Tibial nerve (tissue), 4 donors: ENCODE measurements around the gene SUMO3. TPM values are rescaled to one million over a fixed set of nuclear protein-coding genes. Genes with fewer than 3 reads are reported as not detected.

ENCODE experiments used
- DNase-seq, 2 donors: peaks; one replicate each; pipeline ENCODE4 v3.0.0-alpha.2; 2019; ENCODE audit warnings: low spot score in 2 of 2
- H3K27ac ChIP-seq, 4 donors: fragments of 200-600 bp; sonication (generic) in 3 of 4; one replicate each; pipeline ENCODE4 v1.5.1; 2017 to 2019; ENCODE audit warnings: mild to moderate bottlenecking in 1 of 4
- H3K27me3 ChIP-seq, 2 donors: fragments of 200-600 bp; sonication (generic) in 1 of 2; one replicate each; pipeline versions ENCODE4 v1.5.1 to v1.6.0; 2017 to 2019
- H3K36me3 ChIP-seq, 3 donors: fragments of 200-600 bp; sonication (generic); one replicate each; pipeline ENCODE4 v1.5.1; 2018 to 2019
- H3K4me1 ChIP-seq, 4 donors: fragments of 200-600 bp; sonication (generic) in 3 of 4; one replicate each; pipeline ENCODE4 v1.5.1; 2017 to 2019
- H3K4me3 ChIP-seq, 4 donors: fragments of 200-600 bp; sonication (generic) in 3 of 4; one replicate each; pipeline ENCODE4 v1.5.1; 2017 to 2019; ENCODE audit warnings: mild to moderate bottlenecking in 1 of 4, moderate library complexity in 1 of 4
- H3K9me3 ChIP-seq, 4 donors: fragments of 200-600 bp; sonication (generic) in 3 of 4; one replicate each; pipeline ENCODE4 v1.5.1; 2017 to 2019
- CTCF ChIP-seq, 5 experiments: fragments of 200-600 bp in 3 of 5; fragments of 450-650 bp in 2 of 5; sonication (generic) in 3 of 5; IDR thresholded peaks; one replicate each; pipeline ENCODE4 v1.5.1; 2016 to 2019; ENCODE audit warnings: antibody characterized with exemption in 5 of 5, mild to moderate bottlenecking in 3 of 5, moderate library complexity in 2 of 5
- EP300 ChIP-seq, 2 donors: sonication (generic); formaldehyde crosslinking; IDR thresholded peaks; one replicate each; pipeline ENCODE4 v1.6.1; 2017; ENCODE audit warnings: antibody characterized with exemption in 2 of 2, mild to moderate bottlenecking in 1 of 2
- POLR2A ChIP-seq, 2 donors: fragments of 450-650 bp; IDR thresholded peaks; one replicate each; pipeline ENCODE4 v1.6.1; 2017; ENCODE audit warnings: antibody characterized with exemption in 2 of 2, mild to moderate bottlenecking in 2 of 2, moderate library complexity in 2 of 2
- WGBS, 2 donors: methylation state at CpG; one replicate each; pipeline ENCODE4 v1.1.5; 2018; 5-methylcytosine and 5-hydroxymethylcytosine counted together
- total RNA-seq, 4 donors: library from RNA; depleted of rRNA; stranded (reverse); fragments of >200 nt; gene quantifications; one replicate each; pipeline ENCODE4 v1.1.0, GENCODE V29; 2016

The SUMO3 gene
- total RNA-seq, 4 donors from 2014 or later: 59.9 to 70.8 (median 62.1) TPM

GRCh38 chr21:44838039-44838895, 20.4 kb upstream of the SUMO3 start:
- Histone ChIP-seq H3K4me3 (no peak overlapping the region), H3K9me3 (no peaks in the 10 kb centered on the region), H3K4me1 (peaks cover 0 to 5% (median 0%) of the 10 kb centered on the region in 4 donors), H3K36me3 (no peaks in the 10 kb centered on the region), H3K27me3 (peaks cover 0 to 13% of the 10 kb centered on the region in 2 donors), H3K27ac (no peak overlapping the region)
- no peak for DNase-seq
- TF ChIP-seq CTCF (IDR thresholded peaks at IDR 0.05): no peak
- TF ChIP-seq POLR2A (IDR thresholded peaks at IDR 0.05): no peak
- no peak for TF ChIP-seq EP300 (IDR thresholded peaks at IDR 0.05)
- 82 to 87% methylated on average over 28 to 29 of the region's 30 CpGs for WGBS, 2 donors

GRCh38 chr21:44837537-44837936, 19.7 kb upstream of the SUMO3 start:
- Histone ChIP-seq H3K4me1 (peaks cover 0 to 5% (median 0%) of the 10 kb centered on the region in 4 donors), H3K27ac (no peak overlapping the region), H3K9me3 (no peaks in the 10 kb centered on the region), H3K4me3 (no peak overlapping the region), H3K36me3 (no peaks in the 10 kb centered on the region), H3K27me3 (peaks cover 0 to 5% of the 10 kb centered on the region in 2 donors)
- TF ChIP-seq EP300 (IDR thresholded peaks at IDR 0.05) (no peak), POLR2A (IDR thresholded peaks at IDR 0.05) (no peak), CTCF (IDR thresholded peaks at IDR 0.05) (no peak)
- DNase-seq: no peak
- WGBS, 2 donors: 83 to 84% methylated on average over 9 to 13 of the region's 13 CpGs

- H3K4me3 ChIP-seq: no peak overlapping the region
- H3K36me3 ChIP-seq: no peaks in the 10 kb centered on the region
- no peak for TF ChIP-seq POLR2A (IDR thresholded peaks at IDR 0.05)
- TF ChIP-seq CTCF (IDR thresholded peaks at IDR 0.05): no peak
- no peak for TF ChIP-seq EP300 (IDR thresholded peaks at IDR 0.05)
- no peak overlapping the region for H3K27ac ChIP-seq
- H3K9me3 ChIP-seq: no peaks in the 10 kb centered on the region
- WGBS, 2 donors: 63 to 64% methylated on average over 14 to 29 of the region's 37 CpGs
- H3K27me3 ChIP-seq: no peaks in the 10 kb centered on the region
- DNase-seq: no peak
- peaks cover 0 to 5% (median 0%) of the 10 kb centered on the region in 4 donors for H3K4me1 ChIP-seq
These were observed 19.0 kb upstream of the SUMO3 start for GRCh38 chr21:44836666-44837471.

- Histone ChIP-seq H3K27me3 (no peaks in the 10 kb centered on the region), H3K4me1 (peaks cover 0 to 5% (median 0%) of the 10 kb centered on the region in 4 donors), H3K36me3 (no peaks in the 10 kb centered on the region), H3K27ac (no peak overlapping the region), H3K4me3 (no peak overlapping the region), H3K9me3 (no peaks in the 10 kb centered on the region)
- no peak for DNase-seq
- WGBS, 2 donors: no CpG with 5 or more reads among the region's 3 CpGs
- TF ChIP-seq EP300 (IDR thresholded peaks at IDR 0.05) (no peak), POLR2A (IDR thresholded peaks at IDR 0.05) (no peak)
These were observed 18.4 kb upstream of the SUMO3 start for GRCh38 chr21:44836349-44836665.

GRCh38 chr21:44835647-44835973, 17.7 kb upstream of the SUMO3 start:
- Histone ChIP-seq H3K27me3 (no peaks in the 10 kb centered on the region), H3K4me3 (no peak overlapping the region), H3K9me3 (no peaks in the 10 kb centered on the region), H3K4me1 (peaks cover 0 to 5% (median 0%) of the 10 kb centered on the region in 4 donors), H3K36me3 (no peaks in the 10 kb centered on the region), H3K27ac (no peak overlapping the region)
- 73 to 76% methylated on average over 7 of the region's 8 CpGs for WGBS, 2 donors
- no peak for DNase-seq
- TF ChIP-seq EP300 (IDR thresholded peaks at IDR 0.05): no peak
- no peak for TF ChIP-seq POLR2A (IDR thresholded peaks at IDR 0.05)
- TF ChIP-seq CTCF (IDR thresholded peaks at IDR 0.05): no peak
